Right lobe of liver (tissue), 6 donors: ENCODE measurements around the gene PBXIP1. TPM values are rescaled to one million over a fixed set of nuclear protein-coding genes. Genes with fewer than 3 reads are reported as not detected.

Experiments used
- ATAC-seq, 4 donors: fragments of 200-7000 bp; cut with Tn5 transposase; one replicate each; pipeline ENCODE4 v1.9.1; 2020; ENCODE audit warnings: mild to moderate bottlenecking in 4 of 4, moderate library complexity in 4 of 4
- DNase-seq, 3 donors: peaks; one replicate each; pipeline ENCODE4 v3.0.0-alpha.2; 2020
- H3K27ac ChIP-seq, 3 donors: fragments of 200-600 bp; one replicate each; pipeline ENCODE4 v1.8.0; 2022
- H3K27me3 ChIP-seq, 2 donors: fragments of 200-600 bp; one replicate each; pipeline ENCODE4 v1.8.0; 2022
- H3K36me3 ChIP-seq, 4 donors: fragments of 200-600 bp; sonication (generic) in 1 of 4; one replicate each; pipeline versions ENCODE4 v1.5.1 to v1.8.0; 2017 to 2022; ENCODE audit warnings: control low read depth in 1 of 4
- H3K4me1 ChIP-seq, 4 donors: fragments of 200-600 bp; sonication (generic) in 1 of 4; one replicate each; pipeline versions ENCODE4 v1.5.1 to v1.8.0; 2017 to 2022; ENCODE audit warnings: control low read depth in 1 of 4
- H3K4me3 ChIP-seq, 3 donors: fragments of 200-600 bp; one replicate each; pipeline ENCODE4 v1.8.0; 2022
- H3K9me3 ChIP-seq, 4 donors: fragments of 200-600 bp; sonication (generic) in 1 of 4; one replicate each; pipeline versions ENCODE4 v1.5.1 to v1.8.0; 2017 to 2022; ENCODE audit warnings: control low read depth in 1 of 4
- CTCF ChIP-seq, 4 donors: fragments of 200-600 bp in 3 of 4; fragments of 450-650 bp in 1 of 4; IDR thresholded peaks; one replicate each; pipeline versions ENCODE4 v1.5.1 to v1.8.0; 2016 to 2022; ENCODE audit warnings: antibody characterized with exemption in 4 of 4, mild to moderate bottlenecking in 2 of 4
- POLR2A ChIP-seq: fragments of 450-650 bp; IDR thresholded peaks from one replicate; pipeline ENCODE4 v1.6.1; 2017; ENCODE audit warnings: antibody characterized with exemption, mild to moderate bottlenecking
- WGBS: methylation state at CpG from one replicate; pipeline ENCODE4 v1.1.6; 2018; ENCODE audit warnings: low coverage, low lambda C conversion rate; ENCODE audit not compliant: insufficient coverage; ENCODE audit errors: missing lambda C conversion rate; 5-methylcytosine and 5-hydroxymethylcytosine counted together
- intact Hi-C, 2 donors: fragments of 100-400 bp; cut with DNase I; formaldehyde crosslinking; loops; one replicate each; pipeline versions ENCODE4 v1.11.2 to v1.14.1; 2022
- microRNA-seq, 2 donors: library from miRNA; unstranded; fragments of <30 nt; microRNA quantifications; one replicate each; pipeline ENCODE4, GENCODE V29; 2019 to 2020
- small RNA-seq, 2 experiments: library from RNA; depleted of rRNA; stranded (forward); fragments of <200 nt; gene quantifications; one replicate each; pipeline ENCODE3, GENCODE V24; 2016
- total RNA-seq, 6 experiments: library from RNA; depleted of rRNA in 2 of 6; stranded (reverse); fragments of >200 nt in 2 of 6; fragmentation: NEBNext Ultra II Directional in 3 of 6; extraction: Animal tissue kit (Norgen Biotek cat#: 25700) in 3 of 6; gene quantifications; one replicate each; pipeline versions ENCODE4 v1.1.0 to v1.2.4, GENCODE V29; 2016 to 2023
- donor health status: DM: no; HTN: yes; CAD: no.
- donor health status: DM: no; HTN: no; CAD: no.
- donor health status: DM: no; HTN: no; CAD: no.
- donor health status: DM: no; HTN: yes; CAD: no.
- donor health status: DM: no; HTN: yes; CAD: no.

Gene PBXIP1
- total RNA-seq, 6 experiments from 2014 or later: 16.7 to 25.9 (median 19.1) TPM

GRCh38 chr1:154901591-154901990 is 54.3 kb downstream of the PBXIP1 start:
- H3K9me3 ChIP-seq: no peaks in the 10 kb centered on the region
- no peaks in the 10 kb centered on the region for H3K27me3 ChIP-seq
- H3K27ac ChIP-seq: no peak overlapping the region
- no peaks in the 10 kb centered on the region for H3K36me3 ChIP-seq
- no peak for DNase-seq
- 100% methylated on average over 1 of the region's 1 CpG for WGBS
- intact Hi-C loops: no loop called here
- ATAC-seq: no peak
- no peaks in the 10 kb centered on the region for H3K4me1 ChIP-seq
- no peak overlapping the region for H3K4me3 ChIP-seq
- no peak for TF ChIP-seq POLR2A
- no peak for TF ChIP-seq CTCF (IDR thresholded peaks at IDR 0.05)

- WGBS: 88% methylated on average over 6 of the region's 6 CpGs
- ATAC-seq: no peak
- TF ChIP-seq POLR2A (no peak), CTCF (IDR thresholded peaks at IDR 0.05) (no peak)
- DNase-seq: no peak
- H3K9me3 ChIP-seq: no peaks in the 10 kb centered on the region
- H3K27me3 ChIP-seq: no peaks in the 10 kb centered on the region
- H3K27ac ChIP-seq: no peak overlapping the region
- H3K4me3 ChIP-seq: no peak overlapping the region
- H3K4me1 ChIP-seq: no peaks in the 10 kb centered on the region
- intact Hi-C loops: loop anchor here in 1 of 2 donors (10.0 kb wide), 1 partner anchor 324 kb away; no protein-coding TSS in a partner anchor
- H3K36me3 ChIP-seq: no peaks in the 10 kb centered on the region
Measured at GRCh38 chr1:154899041-154899440, 56.9 kb downstream of the PBXIP1 start.

- no peak overlapping the region for H3K27ac ChIP-seq
- no peaks in the 10 kb centered on the region for H3K4me1 ChIP-seq
- DNase-seq (no peak), ATAC-seq (no peak)
- H3K36me3 ChIP-seq: no peaks in the 10 kb centered on the region
- no peaks in the 10 kb centered on the region for H3K27me3 ChIP-seq
- TF ChIP-seq POLR2A (no peak), CTCF (IDR thresholded peaks at IDR 0.05) (no peak)
- H3K4me3 ChIP-seq: no peak overlapping the region
- WGBS: 54% methylated on average over 5 of the region's 10 CpGs
- intact Hi-C loops: loop anchor here in 1 of 2 donors (10.0 kb wide), 1 partner anchor 322 kb away; no protein-coding TSS in a partner anchor
- no peaks in the 10 kb centered on the region for H3K9me3 ChIP-seq
Measured at GRCh38 chr1:154896771-154897286, 59.1 kb downstream of the PBXIP1 start.

- Histone ChIP-seq H3K36me3 (no peaks in the 10 kb centered on the region), H3K27me3 (no peaks in the 10 kb centered on the region), H3K27ac (no peak overlapping the region), H3K4me3 (no peak overlapping the region), H3K9me3 (no peaks in the 10 kb centered on the region), H3K4me1 (no peaks in the 10 kb centered on the region)
- ATAC-seq: no peak
- intact Hi-C loops: loop anchor here in 1 of 2 donors (10.0 kb wide), 1 partner anchor 321 kb away; no protein-coding TSS in a partner anchor
- WGBS: 64% methylated on average over 4 of the region's 7 CpGs
- DNase-seq: no peak
- TF ChIP-seq CTCF (IDR thresholded peaks at IDR 0.05): no peak
- no peak for TF ChIP-seq POLR2A
Measured at GRCh38 chr1:154895798-154896197, 60.1 kb downstream of the PBXIP1 start.

Small RNAs within 50 kb of the gene (microRNA-seq; reads per million reads assigned to microRNA genes)
- gene MIR4258: 0 to 0.29 reads per million in 2 donors

Small RNAs within 50 kb of the gene (small RNA-seq; reads per million reads assigned to genes)
- gene MIR4258: 0 reads per million in 2 experiments
- 0 reads per million in 2 experiments for gene RF00017

Other genes with a start within 250 kb of the PBXIP1 start
- under 1 TPM; 0.15 to 0.64 (median 0.32) TPM for gene KCNN3, start 85.8 kb downstream of the PBXIP1 start, total RNA-seq
- gene PMVK, start 19.4 kb downstream of the PBXIP1 start, total RNA-seq: 10 to 100 TPM; 16.9 to 34.5 (median 29.2) TPM
- gene PYGO2, start 5.7 kb upstream of the PBXIP1 start, total RNA-seq: 10 to 100 TPM in 4 of 6 experiments, 1 to 10 TPM in 2; 9.1 to 13.5 (median 10.9) TPM
- gene SHC1, start 14.6 kb upstream of the PBXIP1 start, total RNA-seq: 100 to 1,000 TPM in 1 of 6 experiments, 10 to 100 TPM in 5; 44.6 to 108 (median 75.3) TPM
- gene CKS1B, start 18.6 kb upstream of the PBXIP1 start, total RNA-seq: 10 to 100 TPM; 14.9 to 51.7 (median 23.1) TPM
- gene FLAD1, start 27.2 kb upstream of the PBXIP1 start, total RNA-seq: 10 to 100 TPM; 18.3 to 33.1 (median 24.6) TPM
- gene LENEP, start 37.5 kb upstream of the PBXIP1 start, total RNA-seq: not detected
- gene ZBTB7B, start 46.7 kb upstream of the PBXIP1 start, total RNA-seq: 10 to 100 TPM; 35.0 to 83.8 (median 38.8) TPM
- 1 to 10 TPM in 1 of 6 experiments, under 1 TPM in 4, not detected in 1; 0.72 to 1.4 (median 0.81) TPM for gene DCST2, start 77.7 kb upstream of the PBXIP1 start, total RNA-seq
- not detected for gene DCST1, start 77.7 kb upstream of the PBXIP1 start, total RNA-seq
- gene ADAM15, start 95.2 kb upstream of the PBXIP1 start, total RNA-seq: 10 to 100 TPM; 16.2 to 33.9 (median 26.4) TPM
- 1 to 10 TPM; 2.3 to 6.4 (median 3.0) TPM for gene EFNA4, start 107.6 kb upstream of the PBXIP1 start, total RNA-seq
- 1 to 10 TPM in 4 of 6 experiments, under 1 TPM in 2; 0.26 to 4.0 (median 2.5) TPM for gene EFNA3, start 122.7 kb upstream of the PBXIP1 start, total RNA-seq
- gene EFNA1, start 171.8 kb upstream of the PBXIP1 start, total RNA-seq: 100 to 1,000 TPM in 5 of 6 experiments, 10 to 100 TPM in 1; 87.5 to 419 (median 196) TPM
- 10 to 100 TPM; 16.2 to 28.1 (median 24.4) TPM for gene SLC50A1, start 179.8 kb upstream of the PBXIP1 start, total RNA-seq
- 100 to 1,000 TPM in 1 of 6 experiments, 10 to 100 TPM in 5; 50.4 to 106 (median 60.4) TPM for gene DPM3, start 184.4 kb upstream of the PBXIP1 start, total RNA-seq
- gene KRTCAP2, start 217.2 kb upstream of the PBXIP1 start, total RNA-seq: 100 to 1,000 TPM in 3 of 6 experiments, 10 to 100 TPM in 3; 85.5 to 145 (median 99.9) TPM
- under 1 TPM in 2 of 6 experiments, not detected in 4; 0.09 to 0.15 TPM for gene TRIM46, start 217.8 kb upstream of the PBXIP1 start, total RNA-seq